CD4-positive, alpha-beta T cell treated with Interleukin-15 for 1 hour (primary cell): ENCODE results near the gene IMMP2L.

Experiments used
- DNase-seq: peaks from one replicate; pipeline ENCODE4 v3.0.0-alpha.2; 2020

IMMP2L gene

GRCh38 chr7:111056371-111056770, 505.9 kb downstream of the IMMP2L start:
- no peak for DNase-seq

GRCh38 chr7:111053035-111053434, 509.3 kb downstream of the IMMP2L start:
- no peak for DNase-seq

GRCh38 chr7:111051832-111052231, 510.5 kb downstream of the IMMP2L start:
- no peak for DNase-seq

- DNase-seq: no peak
Measured at GRCh38 chr7:111050875-111051416, 511.3 kb downstream of the IMMP2L start.

GRCh38 chr7:111049971-111050680, 512.2 kb downstream of the IMMP2L start:
- no peak for DNase-seq

- DNase-seq: no peak
Measured at GRCh38 chr7:111047595-111047994, 514.7 kb downstream of the IMMP2L start.

GRCh38 chr7:111045449-111045848, 516.8 kb downstream of the IMMP2L start:
- DNase-seq: no peak

GRCh38 chr7:111043561-111043960, 518.7 kb downstream of the IMMP2L start:
- DNase-seq: no peak

- no peak for DNase-seq
Measured at GRCh38 chr7:111042842-111043241, 519.5 kb downstream of the IMMP2L start.

- no peak for DNase-seq
Measured at GRCh38 chr7:111041577-111041976, 520.7 kb downstream of the IMMP2L start.

GRCh38 chr7:111038185-111038584, 524.1 kb downstream of the IMMP2L start:
- DNase-seq: no peak

GRCh38 chr7:111031916-111032315, 530.4 kb downstream of the IMMP2L start:
- DNase-seq: no peak

GRCh38 chr7:111030336-111030735, 532.0 kb downstream of the IMMP2L start:
- no peak for DNase-seq

GRCh38 chr7:111029574-111030251, 532.6 kb downstream of the IMMP2L start:
- no peak for DNase-seq

- DNase-seq: no peak
Measured at GRCh38 chr7:111029141-111029572, 533.1 kb downstream of the IMMP2L start.

GRCh38 chr7:111027396-111027795, 534.9 kb downstream of the IMMP2L start:
- no peak for DNase-seq

GRCh38 chr7:111026806-111027205, 535.5 kb downstream of the IMMP2L start:
- no peak for DNase-seq

GRCh38 chr7:111026343-111026742, 535.9 kb downstream of the IMMP2L start:
- DNase-seq: no peak

- DNase-seq: peak; percentile 22
Measured at GRCh38 chr7:111025006-111025405, 537.3 kb downstream of the IMMP2L start.

- no peak for DNase-seq
Measured at GRCh38 chr7:111018960-111019736, 543.1 kb downstream of the IMMP2L start.

GRCh38 chr7:111018447-111018846, 543.8 kb downstream of the IMMP2L start:
- DNase-seq: no peak

GRCh38 chr7:111014079-111014478, 548.2 kb downstream of the IMMP2L start:
- DNase-seq: no peak
